ENCODE measurements around the gene UBR3. TPM values are rescaled to one million over a fixed set of nuclear protein-coding genes. Genes with fewer than 3 reads are reported as not detected.

UBR3 gene
- total RNA-seq, 1 experiment from 2014 or later, result 21.9 TPM

- WGBS (ENCODE audit: extremely low coverage, insufficient read length, low lambda C conversion rate), result no CpG with 5 or more reads among the region's 1 CpG
- Histone ChIP-seq H3K9ac (ENCODE audit: extremely low read depth, insufficient read length, low read length) (no peak overlapping the region), H2BK120ac (ENCODE audit: low read depth, low read length, poor library complexity, severe bottlenecking) (no peak overlapping the region), H3K23ac (ENCODE audit: insufficient read length, low read depth, low read length) (no peak overlapping the region), H3K4ac (ENCODE audit: low read depth, low read length) (no peak overlapping the region), H3K18ac (ENCODE audit: insufficient read length, low read depth, low read length) (no peak overlapping the region), H2BK20ac (ENCODE audit: low read depth, low read length, poor library complexity, severe bottlenecking) (no peak overlapping the region), H4K91ac (ENCODE audit: insufficient read length, low read depth, low read length) (no peak overlapping the region), H2BK12ac (ENCODE audit: insufficient read length, low read depth, low read length) (no peak overlapping the region), H4K5ac (ENCODE audit: insufficient read length, low read depth, low read length) (no peak overlapping the region), H4K8ac (replicated peaks; ENCODE audit: insufficient read length, low read depth, low read length) (no peak overlapping the region), H3K79me2 (ENCODE audit: insufficient read depth, low read length) (no peaks in the 10 kb centered on the region), H3K79me1 (ENCODE audit: insufficient read depth, low read depth, low read length, poor library complexity, severe bottlenecking) (no peaks in the 10 kb centered on the region), H3K23me2 (ENCODE audit: insufficient read length, low read depth, low read length, poor library complexity, severe bottlenecking) (no peaks in the 10 kb centered on the region), H2AK5ac (ENCODE audit: insufficient read length, low read length) (no peak overlapping the region), H3K4me1 (ENCODE audit: insufficient read depth, low read length) (no peaks in the 10 kb centered on the region), H2BK5ac (ENCODE audit: insufficient read length, low read length) (no peak overlapping the region), H3K4me2 (ENCODE audit: insufficient read depth, insufficient read length, low read length) (no peak overlapping the region), H3K9me3 (ENCODE audit: control insufficient read depth, low read depth, low read length) (no peaks in the 10 kb centered on the region), H3K56ac (ENCODE audit: insufficient read length, low read depth, low read length) (no peak overlapping the region), H2AFZ (ENCODE audit: low read length) (no peak overlapping the region), H2BK15ac (ENCODE audit: low read depth, low read length) (no peak overlapping the region), H3T11ph (ENCODE audit: low read length) (no peak overlapping the region), H3K27me3 (ENCODE audit: insufficient read depth, low read length) (no peaks in the 10 kb centered on the region; the same call in 1 of the 2 replicates), H4K20me1 (ENCODE audit: control insufficient read depth, insufficient read depth, insufficient read length) (no peaks in the 10 kb centered on the region), H3K14ac (ENCODE audit: insufficient read depth, low read length) (no peak overlapping the region), H3K27ac (ENCODE audit: insufficient read length, low read depth, low read length) (no peak overlapping the region)
- Mint-ChIP-seq H3K36me3 (ENCODE audit: insufficient read depth in 1 of 3, low read depth in 3 of 3) (peaks cover 0 to 15% (median 6%) of the 10 kb centered on the region in 3 experiments; a peak in 4 of 7 replicates), H3K4me3 (no peak overlapping the region), H3K27me3 (ENCODE audit: low read depth) (no peaks in the 10 kb centered on the region), H3K4me1 (no peaks in the 10 kb centered on the region), H3K27ac (no peak overlapping the region), H3K9me3 (no peaks in the 10 kb centered on the region)
- DNase-seq, result no peak
- no peak for TF ChIP-seq CTCF (conservative IDR thresholded peaks at IDR 0.05)
Measured at GRCh38 chr2:169946546-169946945, 119.3 kb downstream of the UBR3 start.

Data from H9 (cell line).